Activated naive CD4-positive, alpha-beta T cell treated with anti-CD3 and anti-CD28 coated beads, Interleukin-2, amount 50 U/mL, for 72 hours (primary cell): ENCODE results near the gene ACTRT2. TPM values are rescaled to one million over a fixed set of nuclear protein-coding genes. Genes with fewer than 3 reads are reported as not detected.

ENCODE experiments used
- ATAC-seq, 2 donors: fragments of 150-1000 bp; cut with Tn5 transposase; 2 replicates each; pipeline ENCODE4 v1.10.0; 2021; ENCODE audit warnings: mild to moderate bottlenecking in 2 of 2, moderate library complexity in 2 of 2
- DNase-seq, 2 donors: peaks; one replicate each; pipeline ENCODE4 v3.0.0; 2021 to 2022; ENCODE audit warnings: low spot score in 2 of 2
- H3K27ac Mint-ChIP-seq, 2 donors: one replicate each; pipeline ENCODE4 v1.8.0; 2022; ENCODE audit warnings: mild to moderate bottlenecking in 2 of 2, mixed read lengths in 2 of 2
- H3K36me3 Mint-ChIP-seq, 2 donors: one replicate each; pipeline ENCODE4 v1.8.0; 2022; ENCODE audit warnings: mixed read lengths in 2 of 2
- H3K9me3 Mint-ChIP-seq, 2 donors: one replicate each; pipeline ENCODE4 v1.8.0; 2022; ENCODE audit warnings: mixed read lengths in 2 of 2
- total RNA-seq, 2 donors: library from RNA; stranded (reverse); gene quantifications; one replicate each; pipeline ENCODE4 v1.2.3, GENCODE V29; 2022

ACTRT2 gene
- total RNA-seq, 2 donors from 2014 or later = not detected

DNA sequence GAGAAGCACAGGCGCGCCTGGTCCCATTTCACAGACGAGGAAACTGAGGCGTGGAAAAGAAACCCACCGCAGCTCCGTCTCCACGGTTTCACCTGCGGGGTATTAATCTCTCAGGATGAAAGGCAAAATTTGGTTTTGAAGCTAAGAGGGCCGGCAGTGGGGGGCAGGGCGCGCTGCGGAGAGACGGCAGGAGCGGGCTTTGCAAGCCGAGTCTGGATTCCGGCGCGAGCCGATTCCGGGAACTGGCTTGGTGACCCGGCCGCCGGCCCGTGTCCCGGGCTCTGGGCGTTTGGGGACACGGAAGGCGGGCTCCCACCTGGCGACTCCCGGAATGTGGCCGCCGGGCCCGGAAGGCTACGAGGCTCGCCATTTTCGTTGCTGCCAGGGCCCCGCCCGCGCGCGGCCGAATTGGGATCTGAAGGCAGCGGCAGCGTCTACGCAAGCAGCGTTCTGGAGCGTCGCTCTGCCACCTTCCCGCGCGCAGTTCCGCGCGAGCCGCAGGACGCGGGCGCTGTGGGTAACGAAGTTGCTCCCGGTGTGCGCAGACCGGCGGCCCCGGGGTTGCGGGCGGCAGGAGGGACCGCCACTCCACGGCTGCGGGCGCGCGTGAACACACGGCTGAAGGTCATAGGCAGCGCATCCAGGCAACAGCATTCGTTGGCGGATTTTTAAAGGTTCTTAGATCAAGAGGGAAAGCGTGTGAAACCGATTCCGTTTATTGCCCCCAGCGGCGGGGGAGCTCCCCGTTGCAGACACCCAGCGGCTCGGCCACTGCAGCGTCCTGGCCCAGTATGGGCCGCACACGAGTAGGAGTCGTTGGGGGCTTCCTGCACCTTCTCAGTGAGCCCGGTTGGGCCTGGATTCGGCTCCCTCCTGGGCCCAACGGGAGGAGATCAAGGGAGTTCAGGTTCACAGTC, 42.4 kb downstream of the ACTRT2 start:
- no peaks in the 10 kb centered on the region for H3K36me3 Mint-ChIP-seq
- H3K9me3 Mint-ChIP-seq = no peaks in the 10 kb centered on the region
- H3K27ac Mint-ChIP-seq = no peak overlapping the region
- ATAC-seq = no peak
- peak in 1 of 2 donors; percentile 37 for DNase-seq

GRCh38 chr1:3064296-3064850, 43.1 kb downstream of the ACTRT2 start:
- Mint-ChIP-seq H3K36me3 (no peaks in the 10 kb centered on the region), H3K27ac (no peak overlapping the region), H3K9me3 (no peaks in the 10 kb centered on the region)
- DNase-seq (peak in 1 of 2 donors; percentile 31), ATAC-seq (no peak)

DNA sequence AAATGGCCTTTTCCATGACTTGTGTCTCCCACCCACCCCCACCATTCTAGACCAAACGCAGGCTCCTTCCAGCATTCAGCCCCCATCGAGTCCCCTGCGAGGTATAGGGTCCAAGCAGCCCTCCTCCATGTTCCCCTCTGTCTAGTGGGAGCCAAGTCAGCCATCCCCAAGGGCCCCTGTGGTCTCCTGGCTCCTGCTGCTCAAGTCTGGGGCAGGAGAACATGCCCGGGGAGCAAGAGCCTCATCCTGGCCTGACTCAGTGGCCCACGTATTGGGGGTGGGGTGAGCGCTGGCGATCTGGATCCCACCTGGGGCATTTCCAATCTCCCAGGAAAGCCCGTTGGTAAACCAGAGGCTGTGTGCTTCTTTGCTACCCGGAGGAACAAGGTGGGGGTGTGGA, 43.6 kb downstream of the ACTRT2 start:
- Mint-ChIP-seq H3K9me3 (no peaks in the 10 kb centered on the region), H3K27ac (no peak overlapping the region), H3K36me3 (no peaks in the 10 kb centered on the region)
- ATAC-seq (no peak), DNase-seq (peak in 1 of 2 donors; percentile 21)

- no peak for ATAC-seq
- no peak overlapping the region for H3K27ac Mint-ChIP-seq
Measured at GRCh38 chr1:3065396-3065795, 44.1 kb downstream of the ACTRT2 start.

GRCh38 chr1:3065797-3066196, 44.5 kb downstream of the ACTRT2 start:
- ATAC-seq = no peak

More at GRCh38 chr1:3065396-3065795, 44.1 kb downstream of the ACTRT2 start:
- Mint-ChIP-seq H3K9me3 (no peaks in the 10 kb centered on the region), H3K36me3 (no peaks in the 10 kb centered on the region)
- peak in 1 of 2 donors; percentile 38 for DNase-seq

DNA sequence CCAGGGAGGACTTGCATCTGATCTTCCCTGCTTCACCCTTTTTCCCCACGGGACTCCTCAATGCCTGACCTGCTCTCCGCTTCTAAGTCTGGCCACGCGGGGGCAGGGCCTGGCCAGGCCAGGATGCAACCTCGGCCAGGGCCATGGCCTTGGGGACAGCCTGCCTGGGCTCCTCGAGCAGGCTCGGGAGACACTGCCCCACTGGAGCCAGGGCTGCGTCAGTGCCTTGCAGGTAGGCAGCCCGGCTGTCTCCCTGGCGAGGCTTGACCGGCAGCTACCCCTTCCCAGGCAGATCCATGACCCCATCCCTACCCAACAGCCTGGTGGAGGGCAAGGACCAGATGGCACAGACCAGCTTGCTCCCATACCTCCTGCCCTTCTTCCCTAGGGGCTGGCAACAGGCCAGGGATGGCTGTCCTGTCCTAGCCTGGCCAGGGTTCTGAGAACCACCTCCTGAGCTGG, 45.0 kb downstream of the ACTRT2 start:
- ATAC-seq (no peak), DNase-seq (no peak)
- H3K9me3 Mint-ChIP-seq = no peaks in the 10 kb centered on the region
- H3K36me3 Mint-ChIP-seq = no peaks in the 10 kb centered on the region
- no peak overlapping the region for H3K27ac Mint-ChIP-seq

More at GRCh38 chr1:3065797-3066196, 44.5 kb downstream of the ACTRT2 start:
- no peak overlapping the region for H3K27ac Mint-ChIP-seq
- H3K36me3 Mint-ChIP-seq = no peaks in the 10 kb centered on the region
- no peaks in the 10 kb centered on the region for H3K9me3 Mint-ChIP-seq
- DNase-seq = peak in 1 of 2 donors; percentile 40

DNA sequence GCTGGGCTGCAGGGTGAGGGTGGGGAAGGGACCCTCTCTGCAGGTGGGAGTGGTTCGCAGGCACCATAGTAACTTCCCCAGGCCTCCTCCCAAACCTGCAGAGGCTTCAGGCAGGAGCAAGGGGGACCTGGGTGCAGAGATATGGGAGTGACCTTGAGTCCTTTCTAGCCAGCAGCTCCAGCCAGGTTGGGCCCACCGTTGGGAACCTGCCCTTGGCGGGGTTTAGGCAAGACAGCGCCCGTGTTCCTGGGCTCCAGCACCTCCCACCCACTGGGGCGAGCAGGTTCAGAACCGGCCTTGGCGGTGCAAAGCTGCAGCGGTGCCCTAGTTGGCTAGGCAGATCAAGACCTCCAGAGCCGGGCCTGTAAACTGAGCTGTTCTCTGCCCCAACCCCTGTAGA, 45.6 kb downstream of the ACTRT2 start:
- no peaks in the 10 kb centered on the region for H3K36me3 Mint-ChIP-seq
- ATAC-seq = no peak

GRCh38 chr1:3067301-3067670, 46.0 kb downstream of the ACTRT2 start:
- peak in 1 of 2 donors; percentile 41 for DNase-seq
- Mint-ChIP-seq H3K27ac (no peak overlapping the region), H3K36me3 (no peaks in the 10 kb centered on the region), H3K9me3 (no peaks in the 10 kb centered on the region)
- ATAC-seq = no peak

More for the DNA sequence above, 45.6 kb downstream of the ACTRT2 start:
- Mint-ChIP-seq H3K9me3 (no peaks in the 10 kb centered on the region), H3K27ac (no peak overlapping the region)
- peak in 1 of 2 donors; percentile 26 for DNase-seq

DNA sequence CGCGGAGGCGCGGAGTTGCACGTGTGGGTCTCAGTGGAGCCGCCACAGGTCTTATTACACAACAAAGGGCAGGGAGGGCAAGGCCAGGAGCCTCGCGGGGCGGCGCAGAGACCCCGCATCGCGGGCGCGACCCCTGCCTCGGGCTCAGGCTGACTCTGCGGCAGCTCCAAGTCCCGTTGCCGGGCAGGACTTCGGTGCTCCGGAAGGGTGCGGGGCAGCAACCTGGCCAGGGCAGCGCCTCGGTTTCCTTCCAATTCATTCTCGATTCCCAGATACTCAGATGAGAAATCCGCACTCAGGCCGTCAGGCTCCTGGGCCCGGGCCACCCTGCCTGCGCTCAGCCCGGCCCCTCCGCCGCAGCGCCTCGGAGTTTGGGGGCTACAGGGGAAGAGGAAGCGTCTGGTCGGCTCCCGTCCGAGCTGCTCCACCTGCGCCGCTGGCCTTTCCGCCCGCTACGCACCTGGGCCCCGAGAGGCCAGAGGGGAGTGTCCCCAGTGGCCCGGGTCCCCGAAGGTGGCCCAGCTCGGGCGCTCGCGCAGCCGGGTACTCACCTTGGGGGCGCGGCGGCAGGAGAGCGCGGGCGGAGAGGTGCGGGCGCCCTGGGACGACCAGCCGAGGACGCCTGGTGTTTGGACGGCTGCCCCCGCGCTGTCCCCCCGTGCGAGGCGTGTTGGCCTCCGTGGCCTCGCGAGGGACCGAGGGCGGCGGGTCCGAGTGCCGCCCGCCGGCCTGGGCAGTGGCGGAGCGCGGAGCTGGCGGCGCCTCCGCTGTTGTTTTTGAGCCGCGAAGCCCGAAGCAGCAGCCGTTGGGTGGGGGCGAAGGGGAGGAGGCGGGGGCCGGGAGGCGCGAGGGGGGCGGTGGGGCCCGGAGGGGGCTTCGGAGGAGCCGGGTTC, 46.6 kb downstream of the ACTRT2 start:
- DNase-seq (peak in 1 of 2 donors; percentile 41), ATAC-seq (no peak)
- Mint-ChIP-seq H3K36me3 (no peaks in the 10 kb centered on the region), H3K27ac (no peak overlapping the region), H3K9me3 (no peaks in the 10 kb centered on the region)

GRCh38 chr1:3068564-3069431, 47.5 kb downstream of the ACTRT2 start, which contains the start of gene PRDM16:
PRDM16 (plus strand) TSS chr1:3069203; CDS start chr1:3069260, 57 bp downstream.
- no peak within 1 kb of the TSS for H3K27ac Mint-ChIP-seq
- DNase-seq (peak in 1 of 2 donors; percentile 43), ATAC-seq (peak in 1 of 2 donors; percentile 51)
- H3K36me3 Mint-ChIP-seq = no peaks in the 10 kb centered on the region
- no peaks in the 10 kb centered on the region for H3K9me3 Mint-ChIP-seq

- no peaks in the 10 kb centered on the region for H3K36me3 Mint-ChIP-seq
- peak in 1 of 2 donors; percentile 11 for DNase-seq
- ATAC-seq = peak; percentile 33 to 37
- H3K9me3 Mint-ChIP-seq = no peaks in the 10 kb centered on the region
- no peak overlapping the region for H3K27ac Mint-ChIP-seq
Measured at GRCh38 chr1:3069491-3070308, 48.4 kb downstream of the ACTRT2 start.

GRCh38 chr1:3070309-3070643, 49.0 kb downstream of the ACTRT2 start:
- no peak overlapping the region for H3K27ac Mint-ChIP-seq

GRCh38 chr1:3070644-3071564, 49.6 kb downstream of the ACTRT2 start:
- no peak for DNase-seq
- ATAC-seq = no peak
- Mint-ChIP-seq H3K27ac (no peak overlapping the region), H3K36me3 (no peaks in the 10 kb centered on the region), H3K9me3 (no peaks in the 10 kb centered on the region)

More at GRCh38 chr1:3070309-3070643, 49.0 kb downstream of the ACTRT2 start:
- Mint-ChIP-seq H3K9me3 (no peaks in the 10 kb centered on the region), H3K36me3 (no peaks in the 10 kb centered on the region)
- DNase-seq (no peak), ATAC-seq (no peak)
